DND-41 (cell line): ENCODE results near the gene VAC14.

Source experiments
- EZH2 ChIP-seq: IDR thresholded peaks from 3 replicates; pipeline ENCODE4 v1.6.1; 2012; ENCODE audit warnings: borderline replicate concordance, low read depth, mild to moderate bottlenecking, moderate library complexity, low read length, inconsistent platforms; ENCODE audit not compliant: severe bottlenecking
- TF ChIP-seq, protein P1 (sequence below): IDR thresholded peaks from 2 replicates; pipeline ENCODE4 v1.5.1; 2012; ENCODE audit warnings: borderline replicate concordance, low read length, moderate library complexity, mild to moderate bottlenecking; ENCODE audit not compliant: poor library complexity, severe bottlenecking; ENCODE audit errors: extremely low read depth

DNA sequence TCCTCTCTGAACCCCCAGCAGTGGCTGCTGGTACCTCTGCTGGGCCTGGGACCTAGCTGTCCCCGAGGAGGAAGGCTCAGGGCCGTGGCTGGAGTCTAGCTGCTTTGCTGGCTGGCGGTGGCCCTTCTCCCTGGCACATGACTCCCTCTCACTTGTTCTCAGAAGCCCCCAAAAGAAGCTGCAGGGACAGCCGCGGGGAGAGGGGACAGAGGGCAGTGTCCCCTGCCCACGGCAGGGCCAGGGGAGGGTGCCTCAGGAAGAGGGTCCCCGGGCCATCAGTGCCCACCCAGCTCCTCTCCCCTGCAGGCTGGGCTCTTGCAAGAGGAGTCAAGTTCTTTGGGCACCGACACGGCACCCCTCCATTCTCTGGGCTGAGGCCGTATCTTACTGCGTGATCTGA lies 46.6 kb downstream of the VAC14 start:
- TF ChIP-seq, protein P1, sequence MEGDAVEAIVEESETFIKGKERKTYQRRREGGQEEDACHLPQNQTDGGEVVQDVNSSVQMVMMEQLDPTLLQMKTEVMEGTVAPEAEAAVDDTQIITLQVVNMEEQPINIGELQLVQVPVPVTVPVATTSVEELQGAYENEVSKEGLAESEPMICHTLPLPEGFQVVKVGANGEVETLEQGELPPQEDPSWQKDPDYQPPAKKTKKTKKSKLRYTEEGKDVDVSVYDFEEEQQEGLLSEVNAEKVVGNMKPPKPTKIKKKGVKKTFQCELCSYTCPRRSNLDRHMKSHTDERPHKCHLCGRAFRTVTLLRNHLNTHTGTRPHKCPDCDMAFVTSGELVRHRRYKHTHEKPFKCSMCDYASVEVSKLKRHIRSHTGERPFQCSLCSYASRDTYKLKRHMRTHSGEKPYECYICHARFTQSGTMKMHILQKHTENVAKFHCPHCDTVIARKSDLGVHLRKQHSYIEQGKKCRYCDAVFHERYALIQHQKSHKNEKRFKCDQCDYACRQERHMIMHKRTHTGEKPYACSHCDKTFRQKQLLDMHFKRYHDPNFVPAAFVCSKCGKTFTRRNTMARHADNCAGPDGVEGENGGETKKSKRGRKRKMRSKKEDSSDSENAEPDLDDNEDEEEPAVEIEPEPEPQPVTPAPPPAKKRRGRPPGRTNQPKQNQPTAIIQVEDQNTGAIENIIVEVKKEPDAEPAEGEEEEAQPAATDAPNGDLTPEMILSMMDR, result no peak
- TF ChIP-seq EZH2, result no peak
